Measurements from ENCODE around the gene CSTA. TPM values are rescaled to one million over a fixed set of nuclear protein-coding genes. Genes with fewer than 3 reads are reported as not detected.

The CSTA gene
- total and polyA plus RNA-seq, 7 experiments from 2014 or later = 0.30 to 44.4 (median 0.81) TPM; not detected in 2

GRCh38 chr3:122389892-122390291 is 64.8 kb downstream of the CSTA start:
- no peaks in the 10 kb centered on the region for H3K9me3 ChIP-seq (ENCODE audit: control insufficient read depth in 2 of 3, low read length in 3 of 3)
- POLR2A ChIA-PET = interaction anchor here (0.6 to 2.2 kb wide), 2 partner anchors 26 to 148 kb away, joined by 4 to 10 read pairs; partner anchors contain the start of gene WDR5B
- H3K9me3 Mint-ChIP-seq = no peaks in the 10 kb centered on the region
- peaks cover 0 to 25% (median 5%) of the 10 kb centered on the region in 5 donors for H3K36me3 Mint-ChIP-seq
- ATAC-seq (no peak), DNase-seq (no peak)
- no peak overlapping the region for H3K27ac ChIP-seq (ENCODE audit: low read depth, low read length)
- peaks cover 3 to 7% of the 10 kb centered on the region in 2 donors for H3K4me1 ChIP-seq (ENCODE audit: control insufficient read depth in 2 of 2, insufficient read depth in 2 of 2, low read length in 2 of 2)
- no peaks in the 10 kb centered on the region for H3K27me3 Mint-ChIP-seq
- no peak overlapping the region for H3K27ac Mint-ChIP-seq
- H3K4me1 Mint-ChIP-seq = peaks cover 6 to 49% (median 41%) of the 10 kb centered on the region in 7 donors
- H3K4me3 ChIP-seq (ENCODE audit: low read length) = no peak overlapping the region
- intact Hi-C loops (cut with micrococcal nuclease) = loop anchor here in 1 of 2 donors (5.0 to 10.0 kb wide), 2 partner anchors 362 to 1575 kb away; partner anchors contain the start of gene CCDC14
- H3K36me3 ChIP-seq (ENCODE audit: control insufficient read depth in 2 of 3, insufficient read depth in 3 of 3, low read length in 3 of 3) = peaks cover 0 to 6% (median 0%) of the 10 kb centered on the region in 3 experiments
- H3K4me3 Mint-ChIP-seq = no peak overlapping the region
- no peaks in the 10 kb centered on the region for H3K27me3 ChIP-seq (ENCODE audit: control insufficient read depth in 2 of 2, insufficient read depth in 2 of 2, low read length in 2 of 2)
- CTCF ChIA-PET = interaction anchor here (1.1 kb wide), 1 partner anchor 290 kb away, joined by 3 read pairs; no protein-coding TSS in a partner anchor

- no peak for DNase-seq
- peaks cover 0 to 6% (median 0%) of the 10 kb centered on the region in 3 experiments for H3K36me3 ChIP-seq (ENCODE audit: control insufficient read depth in 2 of 3, insufficient read depth in 3 of 3, low read length in 3 of 3)
- H3K27me3 ChIP-seq (ENCODE audit: control insufficient read depth in 2 of 2, insufficient read depth in 2 of 2, low read length in 2 of 2) = no peaks in the 10 kb centered on the region
- no peak for ATAC-seq
- POLR2A ChIA-PET = interaction anchor here (0.6 to 2.2 kb wide), 2 partner anchors 25 to 147 kb away, joined by 4 to 10 read pairs; partner anchors contain the start of gene WDR5B
- no peak overlapping the region for H3K27ac Mint-ChIP-seq
- no peaks in the 10 kb centered on the region for H3K27me3 Mint-ChIP-seq
- CTCF ChIA-PET = no interaction called here
- H3K4me1 ChIP-seq (ENCODE audit: control insufficient read depth in 2 of 2, insufficient read depth in 2 of 2, low read length in 2 of 2) = peaks cover 0 to 2% of the 10 kb centered on the region in 2 donors
- no peak overlapping the region for H3K4me3 Mint-ChIP-seq
- intact Hi-C loops (cut with micrococcal nuclease) = loop anchor here in 1 of 2 donors (5.0 kb wide), 1 partner anchor 362 kb away; no protein-coding TSS in a partner anchor
- peaks cover 0 to 28% (median 5%) of the 10 kb centered on the region in 5 donors for H3K36me3 Mint-ChIP-seq
- H3K4me3 ChIP-seq (ENCODE audit: low read length) = no peak overlapping the region
- H3K9me3 Mint-ChIP-seq = no peaks in the 10 kb centered on the region
- no peaks in the 10 kb centered on the region for H3K9me3 ChIP-seq (ENCODE audit: control insufficient read depth in 2 of 3, low read length in 3 of 3)
- H3K4me1 Mint-ChIP-seq = peaks cover 6 to 53% (median 36%) of the 10 kb centered on the region in 7 donors
- no peak overlapping the region for H3K27ac ChIP-seq (ENCODE audit: low read depth, low read length)
These were observed 65.6 kb downstream of the CSTA start for GRCh38 chr3:122390665-122391064.

Other genes starting within 250 kb of the CSTA start
- under 1 TPM in 2 of 5 experiments, not detected in 3; 0.02 TPM for gene CASR, start 141.6 kb upstream of the CSTA start, total RNA-seq
- not detected for gene CASR, start 141.6 kb upstream of the CSTA start, polyA plus RNA-seq
- gene MIX23, start 58.0 kb downstream of the CSTA start, total RNA-seq = 10 to 100 TPM; 14.7 to 47.7 (median 26.3) TPM
- 10 to 100 TPM; 11.6 to 29.0 TPM for gene MIX23, start 58.0 kb downstream of the CSTA start, polyA plus RNA-seq
- 10 to 100 TPM; 17.6 to 73.2 (median 35.5) TPM for gene FAM162A, start 58.9 kb downstream of the CSTA start, total RNA-seq
- gene FAM162A, start 58.9 kb downstream of the CSTA start, polyA plus RNA-seq = 100 to 1,000 TPM in 1 of 2 donors, 10 to 100 TPM in 1; 84.3 to 123 TPM
- 10 to 100 TPM in 2 of 5 experiments, 1 to 10 TPM in 3; 4.8 to 19.4 (median 6.4) TPM for gene WDR5B, start 90.8 kb downstream of the CSTA start, total RNA-seq
- 1 to 10 TPM; 1.6 to 2.0 TPM for gene WDR5B, start 90.8 kb downstream of the CSTA start, polyA plus RNA-seq
- 10 to 100 TPM; 50.6 to 70.2 (median 54.3) TPM for gene KPNA1, start 189.7 kb downstream of the CSTA start, total RNA-seq
- 10 to 100 TPM; 39.8 to 53.1 TPM for gene KPNA1, start 189.7 kb downstream of the CSTA start, polyA plus RNA-seq
- 100 to 1,000 TPM in 1 of 5 experiments, 10 to 100 TPM in 4; 17.6 to 165 (median 24.4) TPM for gene PARP9, start 239.1 kb downstream of the CSTA start, total RNA-seq
- 10 to 100 TPM; 22.4 to 39.0 TPM for gene PARP9, start 239.1 kb downstream of the CSTA start, polyA plus RNA-seq
- 100 to 1,000 TPM in 1 of 5 experiments, 10 to 100 TPM in 4; 28.6 to 164 (median 35.8) TPM for gene DTX3L, start 239.1 kb downstream of the CSTA start, total RNA-seq
- gene DTX3L, start 239.1 kb downstream of the CSTA start, polyA plus RNA-seq = 10 to 100 TPM; 27.5 to 31.2 TPM